Mucosa of rectum (tissue), 2 donors: ENCODE results near the gene GNAI3.
A peak's percentile ranks its signal among the peaks of the same experiment; 100 is the strongest.

Source experiments
- H3K27ac ChIP-seq, 2 donors: one replicate each; pipeline ENCODE4 v1.7.0; 2013; ENCODE audit warnings: inconsistent platforms in 2 of 2, low read depth in 2 of 2, low read length in 2 of 2
- H3K27me3 ChIP-seq, 2 donors: one replicate each; pipeline ENCODE4 v1.7.0; 2013; ENCODE audit warnings: low read length in 2 of 2; ENCODE audit not compliant: control insufficient read depth in 2 of 2, insufficient read depth in 2 of 2
- H3K36me3 ChIP-seq, 2 donors: one replicate each; pipeline ENCODE4 v1.7.0; 2013; ENCODE audit warnings: low read length in 2 of 2; ENCODE audit not compliant: control insufficient read depth in 2 of 2, insufficient read depth in 2 of 2
- H3K4me1 ChIP-seq, 2 donors: one replicate each; pipeline ENCODE4 v1.7.0; 2013; ENCODE audit warnings: low read length in 2 of 2, mild to moderate bottlenecking in 1 of 2; ENCODE audit not compliant: control insufficient read depth in 2 of 2, insufficient read depth in 2 of 2
- H3K4me3 ChIP-seq, 2 donors: one replicate each; pipeline ENCODE4 v1.7.0; 2013; ENCODE audit warnings: low read length in 2 of 2
- H3K9ac ChIP-seq, 2 donors: one replicate each; pipeline ENCODE4 v1.7.0; 2013; ENCODE audit warnings: low read length in 2 of 2, low read depth in 1 of 2, mild to moderate bottlenecking in 1 of 2
- H3K9me3 ChIP-seq, 2 donors: one replicate each; pipeline ENCODE4 v1.7.0; 2013; ENCODE audit warnings: low read length in 2 of 2; ENCODE audit not compliant: control insufficient read depth in 2 of 2
- donor health status: healthy.
- donor health status: Normal muscosa, but diverticular disease.

Gene GNAI3

DNA sequence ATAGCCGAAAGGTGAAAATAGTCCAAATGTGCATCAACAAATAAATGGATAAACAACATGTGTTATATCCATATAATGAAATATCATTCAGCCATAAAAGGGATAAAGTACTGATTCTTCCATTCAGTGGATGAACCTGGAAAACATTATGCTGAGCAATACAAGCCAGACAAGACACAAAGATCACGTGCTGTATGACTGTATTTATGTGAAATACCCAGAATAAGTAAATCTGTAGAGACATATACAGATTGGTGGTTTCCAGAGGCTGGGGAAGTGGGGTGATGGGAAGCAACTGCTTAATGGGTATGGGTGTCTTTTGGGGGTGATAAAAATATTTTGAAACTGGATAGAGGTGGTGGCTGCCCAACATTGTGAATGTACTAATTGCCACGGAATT is 94.2 kb downstream of the GNAI3 start:
- Histone ChIP-seq H3K4me1 (peaks cover 0 to 5% of the 10 kb centered on the region in 2 donors), H3K36me3 (no peaks in the 10 kb centered on the region), H3K4me3 (no peak overlapping the region), H3K9me3 (no peaks in the 10 kb centered on the region), H3K27ac (no peak overlapping the region), H3K9ac (no peak overlapping the region), H3K27me3 (no peaks in the 10 kb centered on the region)

DNA sequence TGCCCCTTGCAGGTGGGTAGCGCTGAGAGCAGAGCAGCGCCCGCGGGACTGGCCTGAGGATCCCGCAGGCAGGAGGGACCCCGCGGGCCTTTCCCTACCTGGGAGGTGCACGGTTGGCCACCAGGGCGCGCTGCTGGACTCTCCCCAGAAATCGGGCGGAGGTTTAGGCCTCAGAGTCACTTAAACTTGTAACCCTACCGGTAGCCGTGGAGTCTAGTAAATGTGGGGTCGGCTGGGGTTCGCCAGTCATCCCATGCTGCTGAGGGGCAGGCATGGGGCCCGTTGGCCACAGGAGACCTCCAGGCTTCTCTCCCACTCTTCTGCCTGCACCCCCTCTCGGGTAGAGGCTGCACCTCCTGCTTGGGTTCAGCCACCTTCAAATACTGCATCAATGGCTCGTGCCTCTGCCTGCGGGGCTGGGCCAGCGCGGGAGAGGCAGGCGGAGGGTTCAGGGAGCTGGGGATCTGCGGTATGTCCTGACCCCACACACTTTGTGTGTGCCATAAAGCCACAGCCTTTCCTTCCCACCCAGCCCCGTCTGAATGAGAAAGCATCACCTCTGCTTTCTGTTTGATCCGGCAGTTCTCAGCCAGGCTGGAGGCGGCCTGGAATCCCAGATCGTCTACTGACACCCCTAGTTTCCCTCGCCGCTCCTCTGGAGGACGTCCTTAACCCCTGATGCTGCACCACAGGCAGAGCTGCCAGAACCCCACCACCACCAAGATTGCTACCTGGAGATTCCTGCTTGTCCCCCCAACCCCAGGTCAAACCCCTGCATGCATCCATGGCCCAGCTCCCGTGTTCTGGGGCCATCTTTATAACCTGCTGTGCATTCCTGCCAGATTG is 95.2 kb downstream of the GNAI3 start:
- Histone ChIP-seq H3K9me3 (no peaks in the 10 kb centered on the region), H3K4me3 (peak overlapping the region in 1 of 2 donors; percentile 26), H3K9ac (peak overlapping the region; percentile 35 to 65), H3K4me1 (peaks cover 0 to 5% of the 10 kb centered on the region in 2 donors), H3K36me3 (no peaks in the 10 kb centered on the region), H3K27me3 (no peaks in the 10 kb centered on the region), H3K27ac (no peak overlapping the region)

DNA sequence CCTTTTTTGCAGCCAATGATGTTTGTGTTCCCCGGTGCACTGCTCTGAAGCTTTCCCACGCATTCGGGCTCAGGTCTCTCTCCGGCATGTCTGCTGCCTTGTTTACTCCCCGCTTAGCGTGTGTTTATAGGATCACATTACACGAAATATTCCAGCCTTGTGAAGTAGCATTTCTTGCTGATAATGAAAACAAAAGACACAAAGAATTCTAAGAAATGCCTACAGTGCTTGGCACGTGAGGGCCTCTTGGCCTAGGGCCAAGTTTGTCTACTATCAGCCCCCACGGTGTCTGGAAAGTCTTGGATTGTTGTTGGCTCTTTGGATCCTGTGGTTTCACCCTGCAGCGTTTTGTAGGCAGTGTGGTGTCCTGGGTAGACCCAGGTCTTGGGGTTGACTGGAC is 96.3 kb downstream of the GNAI3 start:
- no peaks in the 10 kb centered on the region for H3K9me3 ChIP-seq
- no peak overlapping the region for H3K4me3 ChIP-seq
- H3K27me3 ChIP-seq: no peaks in the 10 kb centered on the region
- H3K36me3 ChIP-seq: no peaks in the 10 kb centered on the region
- no peak overlapping the region for H3K27ac ChIP-seq
- no peak overlapping the region for H3K9ac ChIP-seq
- peaks cover 0 to 5% of the 10 kb centered on the region in 2 donors for H3K4me1 ChIP-seq

DNA sequence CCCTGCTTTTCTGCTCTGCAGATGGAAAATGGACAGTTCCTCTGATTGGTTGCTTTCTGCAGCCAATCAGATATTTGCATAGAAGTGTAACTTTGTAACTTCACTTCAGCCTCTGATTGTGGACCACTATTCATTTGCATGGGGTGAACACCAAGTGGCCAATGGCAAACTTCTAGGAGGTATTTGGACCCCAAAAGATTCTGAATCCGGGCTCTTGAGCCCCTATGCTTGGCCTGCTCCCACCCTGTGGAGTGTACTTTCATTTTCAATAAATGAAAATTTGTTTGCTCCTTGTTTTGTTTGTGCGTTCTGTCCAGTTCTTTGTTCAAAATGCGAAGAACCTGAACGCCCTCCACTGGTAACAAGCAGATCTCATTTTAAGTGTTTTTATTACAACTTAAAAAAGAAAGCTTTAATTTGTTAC is 101.1 kb downstream of the GNAI3 start:
- no peak overlapping the region for H3K9ac ChIP-seq
- H3K4me3 ChIP-seq: no peak overlapping the region
- H3K27me3 ChIP-seq: no peaks in the 10 kb centered on the region
- no peaks in the 10 kb centered on the region for H3K36me3 ChIP-seq
- no peaks in the 10 kb centered on the region for H3K4me1 ChIP-seq
- no peaks in the 10 kb centered on the region for H3K9me3 ChIP-seq
- no peak overlapping the region for H3K27ac ChIP-seq

DNA sequence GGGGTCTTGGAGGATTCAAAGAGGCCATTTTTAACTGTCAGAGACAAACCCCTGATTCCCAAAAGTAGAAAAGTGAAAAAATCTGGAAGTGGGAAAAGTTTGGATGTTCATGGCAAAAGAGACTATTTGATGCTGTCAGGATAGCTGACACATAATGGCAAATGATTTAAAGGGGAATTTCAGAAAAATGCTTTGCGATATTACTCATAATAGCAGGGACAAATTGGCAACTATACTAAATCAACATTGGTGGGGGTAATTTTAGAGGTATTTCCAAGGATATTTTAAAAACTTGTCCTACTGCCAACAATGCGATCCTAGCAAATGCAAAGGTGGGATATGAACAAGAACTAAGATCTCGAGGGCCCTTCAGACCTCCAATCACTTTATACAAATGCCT is 102.2 kb downstream of the GNAI3 start:
- no peak overlapping the region for H3K9ac ChIP-seq
- H3K27me3 ChIP-seq: no peaks in the 10 kb centered on the region
- H3K9me3 ChIP-seq: no peaks in the 10 kb centered on the region
- H3K27ac ChIP-seq: no peak overlapping the region
- no peaks in the 10 kb centered on the region for H3K36me3 ChIP-seq
- peaks cover 2 to 6% of the 10 kb centered on the region in 2 donors for H3K4me1 ChIP-seq
- no peak overlapping the region for H3K4me3 ChIP-seq

DNA sequence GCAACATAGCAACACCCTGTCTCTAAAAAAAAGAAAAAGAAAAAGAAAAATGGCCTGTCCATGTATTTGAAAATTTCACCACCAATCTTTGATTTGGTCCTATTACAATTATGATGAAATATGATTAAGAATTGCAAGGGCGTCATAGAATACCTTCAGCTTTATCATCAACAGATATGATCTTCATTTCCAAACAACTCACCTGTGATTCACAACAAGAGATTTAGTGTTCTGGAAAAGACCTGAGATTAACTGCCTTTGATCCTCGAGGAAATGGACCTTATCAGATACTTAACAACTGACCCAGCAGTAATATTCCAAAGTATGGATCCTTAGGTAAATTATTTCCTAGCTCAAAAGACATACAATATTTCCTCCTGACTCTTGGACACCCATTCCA is 104.0 kb downstream of the GNAI3 start:
- no peaks in the 10 kb centered on the region for H3K9me3 ChIP-seq
- H3K4me1 ChIP-seq: peaks cover 7 to 9% of the 10 kb centered on the region in 2 donors
- H3K4me3 ChIP-seq: no peak overlapping the region
- H3K36me3 ChIP-seq: no peaks in the 10 kb centered on the region
- H3K9ac ChIP-seq: no peak overlapping the region
- H3K27me3 ChIP-seq: no peaks in the 10 kb centered on the region
- no peak overlapping the region for H3K27ac ChIP-seq

DNA sequence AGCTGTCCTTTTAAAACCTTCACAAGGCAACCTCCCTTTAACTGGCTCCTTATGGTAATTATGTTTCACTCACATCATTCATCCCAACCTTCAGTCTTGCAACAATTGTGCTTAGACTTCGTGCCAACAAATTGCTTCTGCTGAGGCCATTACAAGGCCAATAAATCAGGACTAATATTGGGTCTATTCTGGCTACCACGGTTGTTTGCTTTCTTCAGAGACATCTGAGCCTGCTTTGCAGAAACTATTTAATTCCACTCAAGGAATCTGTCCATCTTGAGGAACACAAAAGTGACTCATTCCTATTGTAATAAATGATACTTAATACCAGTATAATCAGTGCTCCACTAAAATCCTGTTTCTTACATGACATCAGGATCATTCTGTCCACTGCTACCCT is 104.9 kb downstream of the GNAI3 start:
- H3K27me3 ChIP-seq: no peaks in the 10 kb centered on the region
- H3K36me3 ChIP-seq: peaks cover 0 to under 1% of the 10 kb centered on the region in 2 donors
- no peak overlapping the region for H3K4me3 ChIP-seq
- H3K9me3 ChIP-seq: no peaks in the 10 kb centered on the region
- H3K27ac ChIP-seq: no peak overlapping the region
- H3K9ac ChIP-seq: no peak overlapping the region
- H3K4me1 ChIP-seq: peaks cover 7 to 9% of the 10 kb centered on the region in 2 donors

DNA sequence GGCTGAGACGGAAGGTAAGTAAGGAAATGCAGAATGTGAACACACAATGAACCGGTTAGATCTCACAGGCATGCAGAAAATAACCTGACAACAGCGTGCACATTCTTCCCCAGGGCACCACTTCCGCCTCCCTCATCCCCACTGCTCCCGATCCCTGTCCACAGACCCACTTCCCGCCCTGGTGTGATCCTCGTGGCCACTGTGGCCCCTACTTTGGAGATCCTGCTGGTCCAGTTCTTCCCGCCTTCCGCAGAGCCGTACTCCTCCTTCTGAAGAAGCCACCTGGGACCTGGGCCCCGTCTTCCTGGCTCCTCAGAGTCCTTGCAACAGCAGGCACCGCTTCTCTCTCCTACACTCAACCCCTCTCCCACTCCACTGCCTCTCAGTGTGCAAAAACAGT is 106.1 kb downstream of the GNAI3 start:
- H3K9ac ChIP-seq: no peak overlapping the region
- no peak overlapping the region for H3K4me3 ChIP-seq
- H3K4me1 ChIP-seq: peaks cover 7 to 9% of the 10 kb centered on the region in 2 donors
- H3K9me3 ChIP-seq: no peaks in the 10 kb centered on the region
- H3K27me3 ChIP-seq: no peaks in the 10 kb centered on the region
- H3K36me3 ChIP-seq: peaks cover 9 to 10% of the 10 kb centered on the region in 2 donors
- no peak overlapping the region for H3K27ac ChIP-seq

DNA sequence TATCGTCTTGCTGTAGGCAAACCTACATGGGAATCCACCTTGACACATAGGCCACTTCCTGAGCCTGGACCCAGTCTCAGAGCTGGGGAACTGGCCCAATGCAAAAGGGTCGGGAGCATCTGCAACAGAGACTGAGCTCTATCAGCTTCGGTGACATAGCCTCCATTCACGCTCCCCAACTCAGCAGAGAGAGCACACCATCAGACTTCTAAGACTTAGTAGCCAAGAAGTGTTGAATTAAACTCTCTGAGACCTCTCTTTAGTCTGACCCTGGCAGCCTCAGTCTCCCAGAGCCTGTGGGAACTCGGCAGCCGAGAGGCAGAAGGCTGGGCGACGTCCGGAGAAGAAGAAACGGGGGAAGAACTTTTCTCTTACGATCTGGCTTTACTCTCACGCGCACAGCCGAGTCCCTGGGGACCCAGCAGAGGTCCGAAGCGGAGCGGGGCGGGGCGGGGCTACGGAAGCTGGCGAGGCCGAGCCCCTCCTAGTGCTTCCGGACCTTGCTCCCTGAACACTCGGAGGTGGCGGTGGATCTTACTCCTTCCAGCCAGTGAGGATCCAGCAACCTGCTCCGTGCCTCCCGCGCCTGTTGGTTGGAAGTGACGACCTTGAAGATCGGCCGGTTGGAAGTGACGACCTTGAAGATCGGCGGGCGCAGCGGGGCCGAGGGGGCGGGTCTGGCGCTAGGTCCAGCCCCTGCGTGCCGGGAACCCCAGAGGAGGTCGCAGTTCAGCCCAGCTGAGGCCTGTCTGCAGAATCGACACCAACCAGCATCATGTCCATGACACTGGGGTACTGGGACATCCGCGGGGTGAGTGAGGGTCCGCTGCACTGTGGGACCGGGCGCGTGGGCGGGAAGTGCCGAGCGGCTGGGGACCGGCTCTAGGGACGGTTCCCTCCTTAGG is 107.5 kb downstream of the GNAI3 start, which contains the start of gene GSTM4:
GSTM4 (plus strand) TSS at position 485 of the 905 bp plus-strand sequence; CDS start at position 776, 291 bp downstream.
- Histone ChIP-seq H3K4me3 (peak within 1 kb of the TSS; percentile 83 to 90), H3K27ac (peak within 1 kb of the TSS; percentile 89 to 90), H3K36me3 (peaks cover 13 to 21% of the 10 kb centered on the region in 2 donors), H3K9ac (peak within 1 kb of the TSS; percentile 77 to 91), H3K27me3 (no peaks in the 10 kb centered on the region), H3K9me3 (no peaks in the 10 kb centered on the region), H3K4me1 (peaks cover 7 to 9% of the 10 kb centered on the region in 2 donors)

DNA sequence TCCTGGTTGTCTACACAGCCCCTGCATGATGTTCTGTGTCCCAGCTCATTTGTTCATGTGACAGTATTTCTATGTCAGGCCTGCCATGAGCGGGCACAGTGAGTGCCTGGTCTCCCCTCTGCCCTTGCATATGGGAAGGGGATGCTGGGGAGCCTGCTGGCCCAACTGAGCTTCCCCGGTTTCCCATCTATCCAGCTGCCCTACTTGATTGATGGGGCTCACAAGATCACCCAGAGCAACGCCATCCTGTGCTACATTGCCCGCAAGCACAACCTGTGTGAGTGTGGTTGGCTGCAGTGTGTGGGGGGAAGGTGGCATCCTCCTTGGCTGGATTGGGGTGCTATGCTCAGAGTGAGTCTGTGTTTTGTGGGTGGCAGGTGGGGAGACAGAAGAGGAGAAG is 109.0 kb downstream of the GNAI3 start:
- H3K27ac ChIP-seq: no peak overlapping the region
- H3K4me1 ChIP-seq: peaks cover 7 to 9% of the 10 kb centered on the region in 2 donors
- no peaks in the 10 kb centered on the region for H3K9me3 ChIP-seq
- H3K36me3 ChIP-seq: peaks cover 13 to 25% of the 10 kb centered on the region in 2 donors
- no peak overlapping the region for H3K4me3 ChIP-seq
- no peak overlapping the region for H3K9ac ChIP-seq
- no peaks in the 10 kb centered on the region for H3K27me3 ChIP-seq
